Ascending aorta (tissue), 2 donors: ENCODE measurements around the gene ESPN. TPM values are rescaled to one million over a fixed set of nuclear protein-coding genes. Genes with fewer than 3 reads are reported as not detected.

ENCODE experiments used
- DNase-seq, 2 donors: peaks; one replicate each; pipeline ENCODE4 v3.0.0-alpha.2; 2019; ENCODE audit warnings: low spot score in 2 of 2
- H3K27ac ChIP-seq, 2 donors: fragments of 200-600 bp; sonication (generic); one replicate each; pipeline ENCODE4 v1.5.1; 2016 to 2017; ENCODE audit warnings: mild to moderate bottlenecking in 1 of 2
- H3K27me3 ChIP-seq: fragments of 200-600 bp; sonication (generic); one replicate; pipeline ENCODE4 v1.5.1; 2017
- H3K36me3 ChIP-seq, 2 donors: fragments of 200-600 bp; sonication (generic); one replicate each; pipeline ENCODE4 v1.5.1; 2016
- H3K4me1 ChIP-seq, 2 donors: fragments of 200-600 bp; sonication (generic); one replicate each; pipeline ENCODE4 v1.5.1; 2016 to 2017; ENCODE audit warnings: mild to moderate bottlenecking in 1 of 2
- H3K4me3 ChIP-seq, 2 donors: fragments of 200-600 bp; sonication (generic); one replicate each; pipeline ENCODE4 v1.5.1; 2016 to 2017; ENCODE audit warnings: mild to moderate bottlenecking in 1 of 2
- H3K9me3 ChIP-seq, 2 donors: fragments of 200-600 bp; sonication (generic); one replicate each; pipeline ENCODE4 v1.5.1; 2016
- intact Hi-C: fragments of 100-400 bp; cut with DNase I; formaldehyde crosslinking; loops from one replicate; pipeline ENCODE4 v1.15.1; 2023
- total RNA-seq: library from RNA; depleted of rRNA; stranded (reverse); fragments of >200 nt; gene quantifications from one replicate; pipeline ENCODE4 v1.1.0, GENCODE V29; 2016
- TF ChIP-seq, protein P1 (sequence below), 3 experiments: fragments of 200-600 bp in 2 of 3; fragments of 450-650 bp in 1 of 3; sonication (generic) in 2 of 3; IDR thresholded peaks; one replicate each; pipeline ENCODE4 v1.5.1; 2016 to 2019; ENCODE audit warnings: antibody characterized with exemption in 3 of 3, mild to moderate bottlenecking in 1 of 3, moderate library complexity in 1 of 3

Gene ESPN
- total RNA-seq, 1 donor from 2014 or later: 2.2 TPM

GRCh38 chr1:6498576-6499111 is 74.1 kb downstream of the ESPN start:
- peak overlapping the region; percentile 5 to 48 for H3K27ac ChIP-seq
- H3K36me3 ChIP-seq: no peaks in the 10 kb centered on the region
- H3K4me3 ChIP-seq: no peak overlapping the region
- no peak for DNase-seq
- peaks cover 24 to 53% of the 10 kb centered on the region in 2 donors for H3K4me1 ChIP-seq
- TF ChIP-seq, protein P1, sequence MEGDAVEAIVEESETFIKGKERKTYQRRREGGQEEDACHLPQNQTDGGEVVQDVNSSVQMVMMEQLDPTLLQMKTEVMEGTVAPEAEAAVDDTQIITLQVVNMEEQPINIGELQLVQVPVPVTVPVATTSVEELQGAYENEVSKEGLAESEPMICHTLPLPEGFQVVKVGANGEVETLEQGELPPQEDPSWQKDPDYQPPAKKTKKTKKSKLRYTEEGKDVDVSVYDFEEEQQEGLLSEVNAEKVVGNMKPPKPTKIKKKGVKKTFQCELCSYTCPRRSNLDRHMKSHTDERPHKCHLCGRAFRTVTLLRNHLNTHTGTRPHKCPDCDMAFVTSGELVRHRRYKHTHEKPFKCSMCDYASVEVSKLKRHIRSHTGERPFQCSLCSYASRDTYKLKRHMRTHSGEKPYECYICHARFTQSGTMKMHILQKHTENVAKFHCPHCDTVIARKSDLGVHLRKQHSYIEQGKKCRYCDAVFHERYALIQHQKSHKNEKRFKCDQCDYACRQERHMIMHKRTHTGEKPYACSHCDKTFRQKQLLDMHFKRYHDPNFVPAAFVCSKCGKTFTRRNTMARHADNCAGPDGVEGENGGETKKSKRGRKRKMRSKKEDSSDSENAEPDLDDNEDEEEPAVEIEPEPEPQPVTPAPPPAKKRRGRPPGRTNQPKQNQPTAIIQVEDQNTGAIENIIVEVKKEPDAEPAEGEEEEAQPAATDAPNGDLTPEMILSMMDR (IDR thresholded peaks at IDR 0.05): no peak
- no peaks in the 10 kb centered on the region for H3K27me3 ChIP-seq
- intact Hi-C loops: no loop called here
- no peaks in the 10 kb centered on the region for H3K9me3 ChIP-seq

- no peak overlapping the region for H3K4me3 ChIP-seq
- no peaks in the 10 kb centered on the region for H3K36me3 ChIP-seq
- intact Hi-C loops: no loop called here
- peaks cover 24 to 53% of the 10 kb centered on the region in 2 donors for H3K4me1 ChIP-seq
- TF ChIP-seq, protein P1 (IDR thresholded peaks at IDR 0.05): no peak
- no peaks in the 10 kb centered on the region for H3K9me3 ChIP-seq
- no peaks in the 10 kb centered on the region for H3K27me3 ChIP-seq
- H3K27ac ChIP-seq: peak overlapping the region in 1 of 2 donors; percentile 48
- no peak for DNase-seq
These were observed 74.7 kb downstream of the ESPN start for GRCh38 chr1:6499296-6499695.

GRCh38 chr1:6500544-6501278 is 76.1 kb downstream of the ESPN start:
- DNase-seq: peak in 1 of 2 donors; percentile 78
- TF ChIP-seq, protein P1 (IDR thresholded peaks at IDR 0.05): no peak
- peak overlapping the region in 1 of 2 donors; percentile 3 for H3K4me3 ChIP-seq
- no peaks in the 10 kb centered on the region for H3K27me3 ChIP-seq
- no peaks in the 10 kb centered on the region for H3K9me3 ChIP-seq
- peaks cover 24 to 53% of the 10 kb centered on the region in 2 donors for H3K4me1 ChIP-seq
- peak overlapping the region; percentile 79 to 80 for H3K27ac ChIP-seq
- H3K36me3 ChIP-seq: no peaks in the 10 kb centered on the region
- intact Hi-C loops: no loop called here

DNA sequence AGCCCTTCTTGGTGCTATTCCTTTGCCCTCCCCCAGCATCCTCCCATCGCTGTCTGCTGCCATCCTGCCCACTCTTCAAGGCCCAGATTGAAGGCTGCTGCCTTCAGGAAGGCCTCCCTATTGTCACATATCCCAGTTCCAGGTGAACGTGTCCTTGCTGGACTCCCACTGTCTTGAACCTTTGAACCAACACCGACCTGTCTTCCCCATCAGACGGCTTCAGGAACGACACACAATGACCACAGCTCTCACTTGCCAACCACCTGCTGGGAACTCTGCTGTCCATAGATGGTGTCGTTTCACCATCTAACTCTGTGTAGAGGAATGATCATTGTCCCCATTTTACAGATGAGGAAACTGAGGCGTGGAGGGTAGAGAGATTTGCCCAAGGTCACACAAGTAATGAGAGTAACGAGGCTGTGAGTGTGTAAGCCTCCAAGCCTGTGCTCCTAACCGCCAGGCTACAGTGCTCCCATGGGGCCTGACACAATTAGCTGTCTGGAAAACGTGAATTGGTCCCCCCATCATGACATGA is 76.8 kb downstream of the ESPN start:
- Histone ChIP-seq H3K4me1 (peaks cover 22 to 50% of the 10 kb centered on the region in 2 donors), H3K4me3 (peak overlapping the region in 1 of 2 donors; percentile 3), H3K27me3 (no peaks in the 10 kb centered on the region), H3K9me3 (no peaks in the 10 kb centered on the region), H3K36me3 (no peaks in the 10 kb centered on the region), H3K27ac (peak overlapping the region; percentile 79 to 80)
- TF ChIP-seq, protein P1 (IDR thresholded peaks at IDR 0.05): no peak
- DNase-seq: no peak
- intact Hi-C loops: no loop called here

- TF ChIP-seq, protein P1 (IDR thresholded peaks at IDR 0.05): no peak
- Histone ChIP-seq H3K9me3 (no peaks in the 10 kb centered on the region), H3K4me3 (peak overlapping the region in 1 of 2 donors; percentile 0), H3K36me3 (no peaks in the 10 kb centered on the region), H3K27me3 (no peaks in the 10 kb centered on the region), H3K4me1 (peaks cover 19 to 48% of the 10 kb centered on the region in 2 donors), H3K27ac (peak overlapping the region; percentile 79 to 80)
- peak in 1 of 2 donors; percentile 83 for DNase-seq
- intact Hi-C loops: loop anchor here (1.0 kb wide), 1 partner anchor 52 kb away; the partner anchor contains the start of gene NOL9
These were observed 77.7 kb downstream of the ESPN start for GRCh38 chr1:6502000-6502891.
